ENCODE results near the gene P3H2. TPM values are rescaled to one million over a fixed set of nuclear protein-coding genes. Genes with fewer than 3 reads are reported as not detected.

The P3H2 gene
- total and polyA plus RNA-seq, 2 of the 4 experiments (the other 2 are of a cell fraction): 54.7 to 64.3 TPM

DNA sequence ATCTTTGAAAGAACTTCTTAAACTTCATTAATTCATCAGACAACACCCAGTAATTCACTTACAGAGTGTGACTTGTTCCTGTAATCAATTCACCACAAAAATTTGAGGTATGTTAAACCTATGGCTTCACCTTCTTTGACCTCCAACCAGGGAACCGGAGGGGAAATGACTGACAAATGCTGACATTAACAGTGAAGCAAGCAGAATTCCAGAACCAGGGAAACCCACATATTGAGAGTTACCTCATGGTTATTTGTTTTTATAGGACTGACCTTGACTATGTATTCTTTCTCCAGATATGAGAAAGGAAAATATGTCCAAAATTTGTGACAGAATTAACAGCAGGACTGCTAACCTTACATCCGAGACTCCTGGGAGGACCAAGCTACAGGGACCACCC, 2.7 kb downstream of the P3H2 start:
- no peak overlapping the region for H2AK9ac ChIP-seq (replicated peaks; ENCODE audit: low read depth, low read length, poor library complexity)
- H4K8ac ChIP-seq (ENCODE audit: low read depth in 2 of 2, low read length in 2 of 2): peak overlapping the region in 1 of 2 experiments; percentile 53; a peak in 1 of 4 replicates
- no peaks in the 10 kb centered on the region for H3K9me3 ChIP-seq (ENCODE audit: control insufficient read depth, insufficient read depth, low read length)
- TF ChIP-seq FOS (IDR thresholded peaks at IDR 0.05; ENCODE audit: low read depth, low read length) (no peak), MXI1 (IDR thresholded peaks at IDR 0.05; ENCODE audit: borderline replicate concordance, low read depth, low read length) (no peak), MAFK (IDR thresholded peaks at IDR 0.05; ENCODE audit: low read depth, low read length) (no peak), RAD21 (IDR thresholded peaks at IDR 0.05; ENCODE audit: low read length) (no peak), RFX5 (IDR thresholded peaks at IDR 0.05; ENCODE audit: low read depth, low read length) (no peak), MAZ (IDR thresholded peaks at IDR 0.05; ENCODE audit: borderline replicate concordance, low read depth, low read length) (no peak), CEBPB (IDR thresholded peaks at IDR 0.05; ENCODE audit: low read depth, low read length) (0 out of 2 replicates have a peak, but pooled peaks have one; percentile 20)
- TF ChIP-seq, protein P1, sequence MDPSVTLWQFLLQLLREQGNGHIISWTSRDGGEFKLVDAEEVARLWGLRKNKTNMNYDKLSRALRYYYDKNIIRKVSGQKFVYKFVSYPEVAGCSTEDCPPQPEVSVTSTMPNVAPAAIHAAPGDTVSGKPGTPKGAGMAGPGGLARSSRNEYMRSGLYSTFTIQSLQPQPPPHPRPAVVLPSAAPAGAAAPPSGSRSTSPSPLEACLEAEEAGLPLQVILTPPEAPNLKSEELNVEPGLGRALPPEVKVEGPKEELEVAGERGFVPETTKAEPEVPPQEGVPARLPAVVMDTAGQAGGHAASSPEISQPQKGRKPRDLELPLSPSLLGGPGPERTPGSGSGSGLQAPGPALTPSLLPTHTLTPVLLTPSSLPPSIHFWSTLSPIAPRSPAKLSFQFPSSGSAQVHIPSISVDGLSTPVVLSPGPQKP (IDR thresholded peaks at IDR 0.05; ENCODE audit: borderline replicate concordance, low read depth, low read length): no peak
- ATAC-seq (ENCODE audit: low read depth): no peak
- CTCF ChIA-PET: no interaction called here
- H4K20me1 ChIP-seq (ENCODE audit: insufficient read depth, low read length): peaks cover 16% of the 10 kb centered on the region; the same call in 1 of the 2 replicates
- no CpG with 5 or more reads among the region's 2 CpGs for WGBS, 2 experiments (ENCODE audit: extremely low coverage in 2 of 2, insufficient read length in 1 of 2)
- no TSS peak for BruUV-seq (replicated peaks)
- peaks cover 16% of the 10 kb centered on the region for H3K4me1 ChIP-seq (ENCODE audit: control insufficient read depth, insufficient read depth, low read length)
- H2AK5ac ChIP-seq (ENCODE audit: low read depth, low read length): peak overlapping the region; percentile 57; the same call in 1 of the 2 replicates
- H3K14ac ChIP-seq (replicated peaks; ENCODE audit: low read depth, low read length): peak overlapping the region; percentile 41
- peak overlapping the region; percentile 5 for H2BK120ac ChIP-seq (ENCODE audit: low read depth, low read length)
- H3K9ac ChIP-seq (ENCODE audit: low read depth, low read length): peak overlapping the region; percentile 54; the same call in 1 of the 2 replicates
- peak overlapping the region; percentile 87 for H3K4me2 ChIP-seq (ENCODE audit: low read depth, low read length)
- intact Hi-C loops (cut with micrococcal nuclease) (no loop called here), in situ Hi-C loops (cut with MboI; ENCODE audit: low sequenced_read_pairs) (no loop called here), dilution Hi-C loops (cut with HindIII; ENCODE audit: low sequenced_read_pairs, unreplicated experiment) (no loop called here)
- H2BK20ac ChIP-seq (ENCODE audit: low read depth, low read length): peak overlapping the region; percentile 22; the same call in 1 of the 2 replicates
- no peak overlapping the region for H3K27ac ChIP-seq (ENCODE audit: insufficient read depth, low read length)
- H3K79me1 ChIP-seq (ENCODE audit: low read depth in 1 of 2, low read length in 2 of 2): peaks cover 9 to 55% of the 10 kb centered on the region in 2 experiments; a peak in 3 of 4 replicates
- POLR2A ChIA-PET (ENCODE audit: unreplicated experiment): no interaction called here
- H3K56ac ChIP-seq (ENCODE audit: extremely low read depth, insufficient read depth, low read length): no peak overlapping the region
- no peaks in the 10 kb centered on the region for H3K36me3 ChIP-seq (ENCODE audit: control insufficient read depth, insufficient read depth, low read length)
- H2BK5ac ChIP-seq (ENCODE audit: low read depth, low read length, poor library complexity, severe bottlenecking): peak overlapping the region; percentile 2
- H3K27me3 ChIP-seq (ENCODE audit: control insufficient read depth, insufficient read depth, low read length): no peaks in the 10 kb centered on the region
- peak overlapping the region; percentile 3; the same call in 1 of the 2 replicates for H4K5ac ChIP-seq (ENCODE audit: low read depth, low read length)
- no peak overlapping the region for H2AFZ ChIP-seq (replicated peaks; ENCODE audit: low read length, poor library complexity)
- DNase-seq: peak; percentile 47
- H3K9me1 ChIP-seq (ENCODE audit: insufficient read depth, low read length): peaks cover 11% of the 10 kb centered on the region
- H4K91ac ChIP-seq (ENCODE audit: insufficient read depth, low read depth, low read length): peak overlapping the region; percentile 32; the same call in 1 of the 2 replicates
- peak overlapping the region; percentile 50; the same call in 1 of the 2 replicates for H3K4me3 ChIP-seq (ENCODE audit: insufficient read depth, low read depth, low read length)
- peak overlapping the region; percentile 31 for H3K4ac ChIP-seq (ENCODE audit: low read depth, low read length)
- peak overlapping the region; percentile 4; the same call in 1 of the 2 replicates for H3K23ac ChIP-seq (ENCODE audit: low read depth, low read length)
- peak overlapping the region; percentile 57; the same call in 2 of the 3 replicates for H2BK15ac ChIP-seq (ENCODE audit: low read depth, low read length)
- peak overlapping the region; percentile 22; the same call in 1 of the 2 replicates for H3K18ac ChIP-seq (ENCODE audit: low read depth, low read length)

All from IMR-90 (cell line).